Caco-2 (cell line): ENCODE results near the gene FCHSD2. TPM values are rescaled to one million over a fixed set of nuclear protein-coding genes. Genes with fewer than 3 reads are reported as not detected.

Experiments used
- BruUV-seq: library from RNA; stranded (reverse); fragments of 400-500 nt; replicated peaks from 2 replicates; lab custom pipeline; 2021; lab: Mats Ljungman, UMichigan
- CTCF ChIA-PET: fragments of 300-600 bp; sonication (Branson Sonifier 250); formaldehyde crosslinking; loops from one replicate; lab custom pipeline; 2022; ENCODE audit warnings: antibody characterized with exemption; lab: Charles Lee
- POLR2A ChIA-PET: fragments of 300-600 bp; sonication (Branson Sonifier 250); formaldehyde crosslinking; loops from one replicate; lab custom pipeline; 2022; ENCODE audit warnings: antibody characterized with exemption; lab: Charles Lee
- DNase-seq, 2 experiments: peaks; one replicate each; pipeline versions ENCODE4 v3.0.0 to v3.0.0-alpha.2; 2020 to 2022
- H3K27me3 ChIP-seq: replicated peaks from 2 replicates; pipeline ENCODE4 v1.6.0; 2011; ENCODE audit warnings: low read length; ENCODE audit not compliant: control insufficient read depth, insufficient read depth
- H3K36me3 ChIP-seq: 2 replicates; pipeline ENCODE4 v1.5.1; 2011; ENCODE audit warnings: low read length; ENCODE audit not compliant: control insufficient read depth, insufficient read depth
- H3K4me1 ChIP-seq: fragments of 250-450 bp; sonication (Bioruptor Pico); 2 replicates; pipeline ENCODE4 v1.5.1; 2020; ENCODE audit warnings: mild to moderate bottlenecking
- H3K4me3 ChIP-seq: 2 replicates; pipeline ENCODE4 v1.5.1; 2011; ENCODE audit warnings: low read depth, mild to moderate bottlenecking, control low read depth, low read length
- H3K9me3 ChIP-seq: fragments of 250-450 bp; sonication (Bioruptor Pico); 2 replicates; pipeline ENCODE4 v1.5.1; 2020; ENCODE audit warnings: mild to moderate bottlenecking, moderate library complexity
- H3K27ac Mint-ChIP-seq: one replicate; pipeline ENCODE4 v1.8.0; 2022; ENCODE audit warnings: mixed read lengths; ENCODE audit not compliant: unreplicated experiment
- H3K27me3 Mint-ChIP-seq: one replicate; pipeline ENCODE4 v1.8.0; 2022; ENCODE audit warnings: mixed read lengths; ENCODE audit not compliant: insufficient read depth, unreplicated experiment
- H3K36me3 Mint-ChIP-seq: one replicate; pipeline ENCODE4 v1.8.0; 2022; ENCODE audit warnings: mild to moderate bottlenecking, mixed read lengths; ENCODE audit not compliant: insufficient read depth, unreplicated experiment
- H3K4me1 Mint-ChIP-seq: one replicate; pipeline ENCODE4 v1.8.0; 2022; ENCODE audit warnings: low read depth, mixed read lengths; ENCODE audit not compliant: unreplicated experiment
- H3K4me3 Mint-ChIP-seq: one replicate; pipeline ENCODE4 v1.8.0; 2022; ENCODE audit warnings: mild to moderate bottlenecking, moderate library complexity, mixed read lengths; ENCODE audit not compliant: unreplicated experiment
- H3K9me3 Mint-ChIP-seq: one replicate; pipeline ENCODE4 v1.8.0; 2022; ENCODE audit warnings: mixed read lengths; ENCODE audit not compliant: unreplicated experiment
- intact Hi-C: fragments of 100-400 bp; cut with micrococcal nuclease; formaldehyde crosslinking; loops from one replicate; pipeline ENCODE4 v1.10.0; 2022; ENCODE audit not compliant: unreplicated experiment
- total RNA-seq: library from RNA; stranded (reverse); gene quantifications from 2 replicates; pipeline ENCODE4 v1.2.3, GENCODE V29; 2022
- TF ChIP-seq, protein P1 (sequence below), 2 experiments: fragments of 200-600 bp in 1 of 2; IDR thresholded peaks; 1 replicate in 1 of 2; 2 replicates in 1 of 2; pipeline versions ENCODE4 v1.5.1 to v1.8.0; 2011 to 2022; ENCODE audit warnings: antibody characterized with exemption in 1 of 2, control low read depth in 1 of 2, inconsistent platforms in 1 of 2, low read depth in 1 of 2, low read length in 1 of 2, mild to moderate bottlenecking in 1 of 2, moderate library complexity in 1 of 2; ENCODE audit not compliant: insufficient read depth in 1 of 2, severe bottlenecking in 1 of 2, unreplicated experiment in 1 of 2

The FCHSD2 gene
- total RNA-seq, 1 experiment from 2014 or later, result 32.7 TPM

GRCh38 chr11:73176874-73177155 lies 34.7 kb upstream of the FCHSD2 start:
- peaks cover 23% of the 10 kb centered on the region for H3K4me1 Mint-ChIP-seq
- H3K4me3 Mint-ChIP-seq, result no peak overlapping the region
- peaks cover 38% of the 10 kb centered on the region for H3K4me1 ChIP-seq
- H3K27ac Mint-ChIP-seq, result peak overlapping the region; percentile 14
- POLR2A ChIA-PET, result interaction anchor here (0.6 to 0.7 kb wide), 4 partner anchors 19 to 363 kb away, joined by 3 to 4 read pairs (median 3); partner anchors contain the start of gene RELT
- H3K27me3 Mint-ChIP-seq, result no peaks in the 10 kb centered on the region
- H3K4me3 ChIP-seq, result no peak overlapping the region
- no peaks in the 10 kb centered on the region for H3K9me3 Mint-ChIP-seq
- no peaks in the 10 kb centered on the region for H3K27me3 ChIP-seq
- H3K36me3 Mint-ChIP-seq, result no peaks in the 10 kb centered on the region
- H3K9me3 ChIP-seq, result no peaks in the 10 kb centered on the region
- no TSS peak for BruUV-seq
- intact Hi-C loops, result no loop called here
- H3K36me3 ChIP-seq, result no peaks in the 10 kb centered on the region
- TF ChIP-seq, protein P1, sequence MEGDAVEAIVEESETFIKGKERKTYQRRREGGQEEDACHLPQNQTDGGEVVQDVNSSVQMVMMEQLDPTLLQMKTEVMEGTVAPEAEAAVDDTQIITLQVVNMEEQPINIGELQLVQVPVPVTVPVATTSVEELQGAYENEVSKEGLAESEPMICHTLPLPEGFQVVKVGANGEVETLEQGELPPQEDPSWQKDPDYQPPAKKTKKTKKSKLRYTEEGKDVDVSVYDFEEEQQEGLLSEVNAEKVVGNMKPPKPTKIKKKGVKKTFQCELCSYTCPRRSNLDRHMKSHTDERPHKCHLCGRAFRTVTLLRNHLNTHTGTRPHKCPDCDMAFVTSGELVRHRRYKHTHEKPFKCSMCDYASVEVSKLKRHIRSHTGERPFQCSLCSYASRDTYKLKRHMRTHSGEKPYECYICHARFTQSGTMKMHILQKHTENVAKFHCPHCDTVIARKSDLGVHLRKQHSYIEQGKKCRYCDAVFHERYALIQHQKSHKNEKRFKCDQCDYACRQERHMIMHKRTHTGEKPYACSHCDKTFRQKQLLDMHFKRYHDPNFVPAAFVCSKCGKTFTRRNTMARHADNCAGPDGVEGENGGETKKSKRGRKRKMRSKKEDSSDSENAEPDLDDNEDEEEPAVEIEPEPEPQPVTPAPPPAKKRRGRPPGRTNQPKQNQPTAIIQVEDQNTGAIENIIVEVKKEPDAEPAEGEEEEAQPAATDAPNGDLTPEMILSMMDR (IDR thresholded peaks at IDR 0.05; ENCODE audit: insufficient read depth in 1 of 2, low read depth in 1 of 2, low read length in 1 of 2, severe bottlenecking in 1 of 2, unreplicated experiment in 1 of 2), result no peak
- CTCF ChIA-PET, result interaction anchor here (0.6 to 4.2 kb wide), 9 partner anchors 34 to 692 kb away, joined by 3 to 65 read pairs (median 4); partner anchors contain the start of gene FCHSD2
- DNase-seq, result peak in 1 of 2 experiments; percentile 32

DNA sequence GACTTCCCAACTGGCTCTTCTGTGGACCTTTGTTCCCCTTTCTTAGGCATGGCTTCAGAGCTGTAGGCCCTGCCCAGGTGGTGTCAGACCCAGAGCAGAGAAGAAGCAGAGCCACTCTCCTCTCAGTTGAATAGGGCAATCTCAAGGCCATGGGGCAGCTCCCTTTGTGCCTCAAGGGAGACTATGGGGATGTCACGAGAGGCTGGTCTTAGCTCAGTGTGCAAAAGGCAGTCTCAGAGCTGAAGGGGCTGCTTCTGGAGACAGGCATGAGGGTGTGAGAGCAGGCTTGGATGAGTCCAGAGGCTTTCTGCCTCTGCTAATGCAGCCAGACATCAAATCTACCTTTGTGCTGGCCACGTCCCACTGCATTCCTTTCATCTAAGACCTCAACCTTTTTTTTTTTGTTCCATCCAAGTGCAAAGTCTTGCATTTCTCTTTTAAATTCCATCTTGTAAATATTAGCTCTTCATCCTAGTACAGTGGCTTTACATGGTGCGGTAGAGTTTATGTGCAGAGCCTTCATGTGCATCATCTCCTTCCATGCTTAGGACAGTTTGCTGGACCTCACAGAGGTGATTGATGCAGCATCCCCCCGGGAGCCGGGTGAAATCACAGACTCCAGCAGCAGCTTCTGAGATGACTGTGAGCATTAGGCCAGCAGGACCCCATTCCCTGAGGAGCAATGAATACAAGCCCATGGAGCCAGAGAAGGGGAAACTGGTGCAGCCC lies 34.2 kb upstream of the FCHSD2 start:
- POLR2A ChIA-PET, result interaction anchor here (0.6 to 0.7 kb wide), 4 partner anchors 18 to 363 kb away, joined by 3 to 4 read pairs (median 3); partner anchors contain the start of gene RELT
- TF ChIP-seq, protein P1 (IDR thresholded peaks at IDR 0.05; ENCODE audit: insufficient read depth in 1 of 2, low read depth in 1 of 2, low read length in 1 of 2, severe bottlenecking in 1 of 2, unreplicated experiment in 1 of 2), result no peak

GRCh38 chr11:73175551-73176144 lies 33.5 kb upstream of the FCHSD2 start:
- H3K4me1 ChIP-seq, result peaks cover 39% of the 10 kb centered on the region
- peaks cover 23% of the 10 kb centered on the region for H3K4me1 Mint-ChIP-seq
- intact Hi-C loops, result no loop called here
- H3K27me3 Mint-ChIP-seq, result no peaks in the 10 kb centered on the region
- no peaks in the 10 kb centered on the region for H3K27me3 ChIP-seq
- POLR2A ChIA-PET, result no interaction called here
- no TSS peak for BruUV-seq
- no peak overlapping the region for H3K4me3 Mint-ChIP-seq
- no peak overlapping the region for H3K4me3 ChIP-seq
- CTCF ChIA-PET, result interaction anchor here (0.6 to 4.2 kb wide), 8 partner anchors 10 to 382 kb away, joined by 3 to 65 read pairs (median 4); partner anchors contain the start of genes FCHSD2 and STARD10
- DNase-seq, result peak in 1 of 2 experiments; percentile 44
- TF ChIP-seq, protein P1 (IDR thresholded peaks at IDR 0.05; ENCODE audit: insufficient read depth in 1 of 2, low read depth in 1 of 2, low read length in 1 of 2, severe bottlenecking in 1 of 2, unreplicated experiment in 1 of 2), result no peak
- H3K9me3 ChIP-seq, result no peaks in the 10 kb centered on the region
- H3K9me3 Mint-ChIP-seq, result no peaks in the 10 kb centered on the region
- no peaks in the 10 kb centered on the region for H3K36me3 Mint-ChIP-seq
- no peaks in the 10 kb centered on the region for H3K36me3 ChIP-seq
- no peak overlapping the region for H3K27ac Mint-ChIP-seq

More for the DNA sequence above, 34.2 kb upstream of the FCHSD2 start:
- CTCF ChIA-PET, result interaction anchor here (0.6 to 4.2 kb wide), 8 partner anchors 9 to 383 kb away, joined by 3 to 65 read pairs (median 4); partner anchors contain the start of genes FCHSD2 and STARD10
- Histone ChIP-seq H3K9me3 (no peaks in the 10 kb centered on the region), H3K4me3 (no peak overlapping the region), H3K36me3 (no peaks in the 10 kb centered on the region), H3K4me1 (peaks cover 39% of the 10 kb centered on the region), H3K27me3 (no peaks in the 10 kb centered on the region)
- no peak overlapping the region for H3K4me3 Mint-ChIP-seq
- peak in 1 of 2 experiments; percentile 46 for DNase-seq
- peak overlapping the region; percentile 14 for H3K27ac Mint-ChIP-seq
- no peaks in the 10 kb centered on the region for H3K27me3 Mint-ChIP-seq
- BruUV-seq, result no TSS peak
- no peaks in the 10 kb centered on the region for H3K36me3 Mint-ChIP-seq
- H3K4me1 Mint-ChIP-seq, result peaks cover 23% of the 10 kb centered on the region
- no peaks in the 10 kb centered on the region for H3K9me3 Mint-ChIP-seq
- intact Hi-C loops, result no loop called here
